GM12875 (cell line): ENCODE results near the gene ADGRV1.

Experiments
- H3K4me3 ChIP-seq: one replicate; pipeline ENCODE4 v1.5.1; 2011; ENCODE audit warnings: low read depth, low read length, control low read depth
- CTCF ChIP-seq: IDR thresholded peaks from 2 replicates; pipeline ENCODE4 v1.5.1; 2011; ENCODE audit warnings: low read depth, mild to moderate bottlenecking, control low read depth, inconsistent platforms, low read length, moderate library complexity, borderline replicate concordance; ENCODE audit not compliant: insufficient read depth

Gene ADGRV1

DNA sequence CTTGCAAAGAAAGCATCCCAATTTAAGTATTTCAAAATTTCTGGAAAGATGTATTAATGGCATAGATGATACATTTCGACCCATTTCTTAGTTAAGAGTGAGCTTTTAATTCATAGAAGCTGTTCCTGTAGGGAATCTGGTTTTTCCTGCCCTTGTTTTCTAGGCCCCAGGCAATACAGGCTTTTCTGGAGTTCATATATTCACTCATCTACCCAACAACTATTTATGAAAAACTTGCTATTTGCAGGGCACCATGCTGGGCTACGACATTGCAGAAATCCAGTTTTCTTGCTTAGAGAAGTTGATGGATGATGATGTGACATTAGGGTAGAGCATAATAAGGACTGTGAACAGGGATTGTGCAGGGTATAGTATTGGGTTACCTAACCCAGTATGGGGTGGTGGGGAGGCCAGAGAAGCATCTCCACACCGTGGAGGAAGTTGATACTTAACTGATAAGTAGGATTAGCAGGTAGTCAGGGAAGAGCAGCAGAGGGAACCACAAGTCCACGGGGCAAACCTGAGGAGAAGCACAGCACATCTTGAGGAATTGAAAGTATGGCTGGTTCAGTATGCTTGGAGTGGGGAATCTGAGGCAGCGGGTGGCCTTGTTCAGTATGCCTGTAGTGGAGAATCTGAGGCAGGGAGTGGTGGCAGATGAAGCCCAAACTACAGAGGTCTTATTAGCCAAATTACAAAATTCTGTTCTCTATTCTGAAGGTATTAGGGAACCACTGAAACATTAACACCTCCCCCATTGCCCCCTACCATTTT is 577.1 kb downstream of the ADGRV1 start:
- no peak for TF ChIP-seq CTCF
- H3K4me3 ChIP-seq = no peak overlapping the region

DNA sequence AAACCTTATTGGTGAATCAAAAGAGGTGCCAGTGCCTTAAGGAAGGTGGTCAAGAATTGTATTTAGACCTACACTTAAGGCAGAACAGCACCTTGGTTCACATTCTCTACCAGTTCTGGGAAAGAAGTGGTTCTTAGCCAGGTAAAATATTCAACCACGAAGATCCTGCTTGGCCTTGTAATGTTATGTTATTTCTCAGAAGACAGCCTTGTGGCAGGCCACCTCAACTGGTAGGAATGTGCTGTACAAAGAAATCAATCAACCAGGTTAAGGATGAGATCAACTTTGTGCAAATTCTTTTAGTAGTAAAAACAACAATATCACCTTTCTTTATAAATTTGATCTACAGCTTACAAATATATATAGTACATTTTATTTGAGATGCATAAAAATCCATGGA is 577.7 kb downstream of the ADGRV1 start:
- no peak overlapping the region for H3K4me3 ChIP-seq
- TF ChIP-seq CTCF = no peak

DNA sequence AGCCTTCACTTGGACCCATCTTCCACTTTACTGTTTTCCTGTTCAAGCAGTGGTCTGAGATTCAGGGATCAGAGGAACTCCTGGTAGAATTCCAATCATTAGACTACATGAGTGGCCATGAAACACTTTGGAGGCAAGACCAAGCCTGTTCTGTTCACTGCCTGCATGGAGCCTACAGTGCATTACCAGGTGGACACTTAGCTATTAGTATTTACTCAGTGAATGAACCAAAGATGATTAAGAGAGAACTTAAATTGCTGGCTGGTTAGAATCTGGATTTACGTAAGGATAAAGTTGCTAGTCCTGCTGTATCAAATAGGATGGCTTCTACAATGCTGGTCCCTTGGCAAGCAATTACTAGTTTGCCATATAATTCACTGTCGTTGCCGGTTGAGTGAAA is 579.0 kb downstream of the ADGRV1 start:
- no peak for TF ChIP-seq CTCF
- no peak overlapping the region for H3K4me3 ChIP-seq

DNA sequence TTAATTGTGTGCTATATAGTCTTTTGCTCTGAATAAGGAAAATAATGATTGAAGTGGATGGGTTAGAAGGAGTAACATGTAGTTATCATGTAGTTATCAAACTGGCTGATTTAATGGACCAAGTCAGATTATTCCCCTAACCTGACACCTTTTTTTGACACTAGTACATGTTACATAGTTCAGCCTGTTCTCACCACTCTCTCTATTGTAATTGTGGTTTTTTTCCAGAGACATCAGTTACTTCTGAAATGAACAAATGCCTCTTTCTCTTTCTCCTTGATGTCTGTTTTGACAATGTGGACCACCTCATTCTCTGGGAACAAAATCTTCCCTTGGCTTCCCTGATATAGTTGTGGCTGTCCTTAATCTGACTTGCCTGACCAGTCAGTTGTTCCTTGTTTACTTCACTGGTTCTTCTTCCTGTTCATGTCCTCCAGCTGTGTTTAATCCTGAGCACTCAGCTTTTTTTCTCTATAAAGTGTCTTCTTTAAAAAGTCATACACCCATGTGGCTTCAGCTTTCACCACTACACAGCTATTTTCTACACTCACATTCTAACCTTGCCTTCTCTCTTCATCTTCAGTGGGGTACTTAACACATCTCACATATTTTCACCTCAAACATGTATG is 581.1 kb downstream of the ADGRV1 start:
- H3K4me3 ChIP-seq = no peak overlapping the region
- TF ChIP-seq CTCF = no peak

DNA sequence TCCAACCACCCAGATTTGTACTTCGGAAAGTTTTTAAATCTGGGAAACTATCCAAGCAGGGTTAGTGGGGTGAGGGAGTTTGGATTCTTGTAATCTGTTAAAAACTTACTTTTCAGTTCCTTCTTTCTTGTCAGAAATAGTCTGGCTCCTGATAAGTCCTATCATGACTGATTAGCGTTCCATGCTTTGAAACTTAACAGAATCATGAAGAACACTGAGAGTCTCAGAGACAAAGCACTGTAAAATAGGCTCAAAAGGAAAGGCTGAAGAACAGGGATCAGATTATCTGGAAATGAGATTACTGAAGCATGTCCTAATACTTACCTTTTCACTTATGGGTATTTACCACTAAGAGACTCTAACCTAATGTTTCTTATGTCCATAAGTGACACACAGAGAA is 582.1 kb downstream of the ADGRV1 start:
- TF ChIP-seq CTCF = no peak

GRCh38 chr5:91141642-91142041 is 583.0 kb downstream of the ADGRV1 start:
- no peak for TF ChIP-seq CTCF
- H3K4me3 ChIP-seq = no peak overlapping the region

More for the DNA sequence above, 582.1 kb downstream of the ADGRV1 start:
- H3K4me3 ChIP-seq = no peak overlapping the region

DNA sequence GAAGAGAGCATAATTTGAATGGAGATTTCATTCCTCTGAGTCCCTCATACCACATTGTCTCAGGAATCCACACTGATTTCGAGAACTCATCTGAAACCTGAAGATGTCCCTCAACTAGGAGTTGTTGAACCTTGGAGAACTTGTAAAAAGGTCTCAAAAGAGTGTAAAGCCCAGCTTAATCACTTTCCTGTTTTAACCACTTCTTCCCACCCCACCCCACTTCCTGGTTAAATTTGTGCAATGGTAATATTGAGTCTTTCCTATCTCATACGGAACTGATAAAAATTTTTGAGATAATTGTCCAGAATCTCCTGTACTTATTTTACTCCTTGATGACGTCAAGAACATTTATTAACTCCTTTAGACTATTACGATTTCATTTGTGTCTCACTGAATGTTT is 583.8 kb downstream of the ADGRV1 start:
- no peak overlapping the region for H3K4me3 ChIP-seq
- TF ChIP-seq CTCF = no peak
